ENCODE data around the gene PSMC4. TPM values are rescaled to one million over a fixed set of nuclear protein-coding genes. Genes with fewer than 3 reads are reported as not detected.
"Not testable (repeated sequence)": the region's sequence is repeated elsewhere in the genome, so short reads cannot be mapped to it uniquely, and the experiment has no call there.

The PSMC4 gene
- total RNA-seq, 1 experiment from 2014 or later: 2,386 TPM

DNA sequence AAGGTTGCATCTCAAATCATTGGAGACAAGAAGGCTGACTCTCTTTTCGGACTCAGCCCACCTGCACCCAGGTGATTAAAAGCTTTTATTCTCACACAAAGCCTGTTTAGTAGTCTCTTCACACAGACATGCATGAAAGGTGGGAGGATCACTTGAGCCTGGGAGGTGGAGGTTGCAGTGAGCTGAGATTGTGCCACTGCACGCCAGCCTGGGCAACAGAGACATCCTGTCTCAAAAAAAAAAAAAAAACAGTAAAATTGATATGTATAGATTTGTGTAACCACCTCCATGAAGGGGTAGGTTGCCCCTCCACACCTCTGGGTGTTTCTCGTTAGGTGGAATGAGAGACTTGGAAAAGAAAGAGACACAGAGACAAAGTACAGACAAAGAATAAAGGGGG lies 12.0 kb upstream of the PSMC4 start:
- H3K27ac ChIP-seq (ENCODE audit: low read length); H3K9me3 ChIP-seq (ENCODE audit: control insufficient read depth, insufficient read depth, low read depth, low read length); H3K4me1 ChIP-seq (ENCODE audit: control insufficient read depth, insufficient read depth, low read length); H3K4me3 ChIP-seq (ENCODE audit: low read depth in 2 of 2, low read length in 2 of 2); BruUV-seq (replicated peaks); intact Hi-C loops (cut with micrococcal nuclease; ENCODE audit: unreplicated experiment); in situ Hi-C loops (cut with HindIII; ENCODE audit: low pct_unique_long_range_greater_than_20kb, low sequenced_read_pairs); H3K27me3 ChIP-seq (ENCODE audit: control insufficient read depth, insufficient read depth, low read length); H3K36me3 ChIP-seq (ENCODE audit: control insufficient read depth, insufficient read depth, low read length); ATAC-seq; DNase-seq (ENCODE audit: low read depth, low spot score): not testable (repeated sequence)
- ChIA-PET CTCF (interaction anchor here (0.5 to 3.2 kb wide), 5 partner anchors 11 to 227 kb away, joined by 3 to 15 read pairs (median 5); partner anchors contain the start of gene PSMC4), POLR2A (interaction anchor here (0.6 to 2.8 kb wide), 6 partner anchors 11 to 209 kb away, joined by 3 to 25 read pairs (median 4); partner anchors contain the start of gene PSMC4)

GRCh38 chr19:39959407-39959806 lies 11.6 kb upstream of the PSMC4 start:
- in situ Hi-C loops (cut with HindIII; ENCODE audit: low pct_unique_long_range_greater_than_20kb, low sequenced_read_pairs); BruUV-seq (replicated peaks); intact Hi-C loops (cut with micrococcal nuclease; ENCODE audit: unreplicated experiment); H3K4me1 ChIP-seq (ENCODE audit: control insufficient read depth, insufficient read depth, low read length); ATAC-seq; H3K27ac ChIP-seq (ENCODE audit: low read length); DNase-seq (ENCODE audit: low read depth, low spot score); H3K4me3 ChIP-seq (ENCODE audit: low read depth in 2 of 2, low read length in 2 of 2); H3K9me3 ChIP-seq (ENCODE audit: control insufficient read depth, insufficient read depth, low read depth, low read length); H3K27me3 ChIP-seq (ENCODE audit: control insufficient read depth, insufficient read depth, low read length); H3K36me3 ChIP-seq (ENCODE audit: control insufficient read depth, insufficient read depth, low read length): not testable (repeated sequence)
- ChIA-PET POLR2A (interaction anchor here (0.6 kb wide), 1 partner anchor 35 kb away, joined by 3 read pairs; no protein-coding TSS in a partner anchor), CTCF (interaction anchor here (3.2 kb wide), 1 partner anchor 11 kb away, joined by 15 read pairs; the partner anchor contains the start of gene PSMC4)

GRCh38 chr19:39963898-39964297 lies 7.1 kb upstream of the PSMC4 start:
- no peak for TF ChIP-seq SIN3A (IDR thresholded peaks at IDR 0.05; ENCODE audit: borderline replicate concordance, insufficient read depth, low read depth, low read length)
- TF ChIP-seq, protein P1, sequence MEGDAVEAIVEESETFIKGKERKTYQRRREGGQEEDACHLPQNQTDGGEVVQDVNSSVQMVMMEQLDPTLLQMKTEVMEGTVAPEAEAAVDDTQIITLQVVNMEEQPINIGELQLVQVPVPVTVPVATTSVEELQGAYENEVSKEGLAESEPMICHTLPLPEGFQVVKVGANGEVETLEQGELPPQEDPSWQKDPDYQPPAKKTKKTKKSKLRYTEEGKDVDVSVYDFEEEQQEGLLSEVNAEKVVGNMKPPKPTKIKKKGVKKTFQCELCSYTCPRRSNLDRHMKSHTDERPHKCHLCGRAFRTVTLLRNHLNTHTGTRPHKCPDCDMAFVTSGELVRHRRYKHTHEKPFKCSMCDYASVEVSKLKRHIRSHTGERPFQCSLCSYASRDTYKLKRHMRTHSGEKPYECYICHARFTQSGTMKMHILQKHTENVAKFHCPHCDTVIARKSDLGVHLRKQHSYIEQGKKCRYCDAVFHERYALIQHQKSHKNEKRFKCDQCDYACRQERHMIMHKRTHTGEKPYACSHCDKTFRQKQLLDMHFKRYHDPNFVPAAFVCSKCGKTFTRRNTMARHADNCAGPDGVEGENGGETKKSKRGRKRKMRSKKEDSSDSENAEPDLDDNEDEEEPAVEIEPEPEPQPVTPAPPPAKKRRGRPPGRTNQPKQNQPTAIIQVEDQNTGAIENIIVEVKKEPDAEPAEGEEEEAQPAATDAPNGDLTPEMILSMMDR (IDR thresholded peaks at IDR 0.05): no peak
- TF ChIP-seq TCF7L2 (IDR thresholded peaks at IDR 0.05; ENCODE audit: low read depth, low read length): no peak
- TF ChIP-seq POLR2AphosphoS5 (IDR thresholded peaks at IDR 0.05; ENCODE audit: low read depth, low read length): no peak
- no peak for TF ChIP-seq REST (IDR thresholded peaks at IDR 0.05; ENCODE audit: insufficient read depth in 1 of 2, low read depth in 2 of 2, low read length in 1 of 2)
- no peak for DNase-seq (ENCODE audit: low read depth, low spot score)
- H3K4me3 ChIP-seq (ENCODE audit: low read depth in 2 of 2, low read length in 2 of 2): no peak overlapping the region
- H3K36me3 ChIP-seq (ENCODE audit: control insufficient read depth, insufficient read depth, low read length): no peaks in the 10 kb centered on the region
- no peaks in the 10 kb centered on the region for H3K4me1 ChIP-seq (ENCODE audit: control insufficient read depth, insufficient read depth, low read length)
- POLR2A ChIA-PET: interaction anchor here (0.7 kb wide), 1 partner anchor 531 kb away, joined by 3 read pairs; no protein-coding TSS in a partner anchor
- ATAC-seq: no peak
- in situ Hi-C loops (cut with HindIII; ENCODE audit: low pct_unique_long_range_greater_than_20kb, low sequenced_read_pairs) (no loop called here), intact Hi-C loops (cut with micrococcal nuclease; ENCODE audit: unreplicated experiment) (no loop called here)
- H3K27me3 ChIP-seq (ENCODE audit: control insufficient read depth, insufficient read depth, low read length): no peaks in the 10 kb centered on the region
- CTCF ChIA-PET: interaction anchor here (0.6 kb wide), 1 partner anchor 139 kb away, joined by 5 read pairs; no protein-coding TSS in a partner anchor
- no peaks in the 10 kb centered on the region for H3K9me3 ChIP-seq (ENCODE audit: control insufficient read depth, insufficient read depth, low read depth, low read length)
- H3K27ac ChIP-seq (ENCODE audit: low read length): no peak overlapping the region
- BruUV-seq (replicated peaks): no TSS peak
